Measurements from ENCODE around the gene C10orf62.
"Not testable (repeated sequence)": the region's sequence is repeated elsewhere in the genome, so short reads cannot be mapped to it uniquely, and the experiment has no call there.

C10orf62 gene

DNA sequence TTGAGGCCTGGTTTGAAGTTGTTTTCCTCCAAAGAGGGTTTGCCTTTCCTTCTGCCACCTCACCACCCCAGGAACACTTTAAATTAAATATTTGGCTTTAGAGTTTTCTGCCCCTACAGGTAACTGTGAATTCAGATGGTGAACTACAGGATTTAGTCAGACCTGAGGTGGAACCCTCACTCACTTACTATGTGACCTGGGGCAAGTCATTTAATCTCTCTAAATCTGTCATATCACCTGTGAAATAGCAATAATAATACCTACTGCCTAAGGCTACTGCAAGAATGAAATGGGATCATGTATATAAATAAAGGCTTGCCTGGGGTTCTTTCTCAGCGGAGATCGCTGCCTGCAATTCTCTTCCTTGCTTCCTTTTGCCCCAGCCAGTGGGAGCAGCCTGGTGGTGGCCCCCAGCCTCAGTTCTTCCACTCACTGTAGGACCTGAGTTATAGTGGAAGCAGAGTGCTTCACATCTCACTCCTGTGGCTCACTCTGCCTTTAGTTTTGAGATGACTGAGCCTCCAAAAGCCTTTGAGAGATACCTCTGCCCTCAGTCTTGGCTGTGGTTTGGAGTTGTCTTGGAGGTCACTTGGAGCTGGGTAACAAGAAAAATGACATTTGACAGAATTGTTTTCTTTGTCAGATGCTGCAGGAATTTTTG, 23.1 kb upstream of the C10orf62 start:
- no peak for DNase-seq

DNA sequence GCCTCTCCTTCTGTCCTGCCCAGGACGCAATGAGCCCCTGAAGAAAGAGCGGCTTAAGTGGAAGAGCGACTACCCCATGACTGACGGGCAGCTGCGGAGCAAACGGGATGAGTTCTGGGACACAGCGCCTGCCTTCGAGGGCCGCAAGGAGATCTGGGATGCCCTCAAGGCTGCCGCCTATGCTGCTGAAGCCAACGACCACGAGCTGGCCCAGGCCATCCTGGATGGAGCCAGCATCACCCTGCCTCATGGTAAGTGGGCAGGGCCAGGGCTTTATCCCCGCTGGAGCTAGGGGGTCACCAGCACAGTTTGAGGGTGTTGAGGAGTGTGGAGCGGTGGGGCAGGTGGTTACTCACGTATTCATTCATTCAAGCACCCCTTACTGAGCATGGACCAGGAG, 21.6 kb upstream of the C10orf62 start:
- no peak for DNase-seq

DNA sequence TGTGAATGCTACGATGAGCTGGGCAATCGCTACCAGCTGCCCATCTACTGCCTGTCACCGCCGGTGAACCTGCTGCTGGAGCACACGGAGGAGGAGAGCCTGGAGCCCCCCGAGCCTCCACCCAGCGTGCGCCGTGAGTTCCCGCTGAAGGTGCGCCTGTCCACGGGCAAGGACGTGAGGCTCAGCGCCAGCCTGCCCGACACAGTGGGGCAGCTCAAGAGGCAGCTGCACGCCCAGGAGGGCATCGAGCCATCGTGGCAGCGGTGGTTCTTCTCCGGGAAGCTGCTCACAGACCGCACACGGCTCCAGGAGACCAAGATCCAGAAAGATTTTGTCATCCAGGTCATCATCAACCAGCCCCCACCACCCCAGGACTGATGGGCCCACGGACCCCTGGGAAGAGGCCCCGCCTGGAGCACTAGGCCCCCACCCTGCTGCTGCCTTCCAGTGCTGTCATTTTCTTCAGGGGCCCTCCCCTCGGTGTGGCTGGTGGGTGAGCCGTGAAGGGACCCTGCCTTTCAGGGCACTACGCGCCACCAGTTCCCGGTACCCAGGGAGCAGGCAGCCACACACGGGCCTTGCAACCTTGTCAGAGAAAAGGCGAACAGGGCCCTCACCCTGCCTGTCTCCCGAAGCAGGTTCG, 19.3 kb upstream of the C10orf62 start:
- DNase-seq, result no peak

DNA sequence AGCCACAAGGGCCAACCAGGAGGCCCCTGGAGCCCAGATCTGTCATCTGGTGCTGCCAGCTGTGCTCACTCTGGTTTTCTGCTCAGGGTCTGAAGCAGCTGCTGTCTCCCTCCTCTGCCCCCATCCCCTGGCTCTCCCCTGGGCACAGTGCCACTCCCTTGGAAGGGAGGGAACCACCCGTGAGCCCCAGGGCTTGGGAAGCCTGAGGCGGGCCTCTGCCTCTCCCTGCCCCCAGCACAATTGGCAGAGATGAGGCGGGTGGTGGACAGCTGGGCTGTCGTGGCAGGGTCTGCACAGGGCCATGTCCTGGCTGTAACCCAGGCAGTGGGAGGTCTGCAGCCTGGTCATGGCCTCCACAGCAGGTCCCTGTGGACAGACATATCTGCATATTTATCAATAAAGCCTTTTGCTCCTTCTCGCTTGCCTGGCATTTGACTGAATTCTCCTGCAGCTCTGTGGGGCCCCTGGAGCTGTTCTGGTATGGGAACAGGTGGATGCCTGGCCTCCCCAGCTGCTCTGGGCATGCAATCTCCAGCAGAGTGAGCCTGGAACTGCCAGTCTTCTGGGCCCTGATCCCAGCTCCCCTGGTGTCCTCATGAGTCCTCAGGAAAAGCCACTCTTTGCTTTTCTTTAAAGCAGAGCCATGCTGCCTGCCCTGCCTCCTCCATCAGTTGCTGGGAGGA, 18.6 kb upstream of the C10orf62 start:
- no peak for DNase-seq

- no peak for DNase-seq
Observed at GRCh38 chr10:97571622-97572021, 17.9 kb upstream of the C10orf62 start.

DNA sequence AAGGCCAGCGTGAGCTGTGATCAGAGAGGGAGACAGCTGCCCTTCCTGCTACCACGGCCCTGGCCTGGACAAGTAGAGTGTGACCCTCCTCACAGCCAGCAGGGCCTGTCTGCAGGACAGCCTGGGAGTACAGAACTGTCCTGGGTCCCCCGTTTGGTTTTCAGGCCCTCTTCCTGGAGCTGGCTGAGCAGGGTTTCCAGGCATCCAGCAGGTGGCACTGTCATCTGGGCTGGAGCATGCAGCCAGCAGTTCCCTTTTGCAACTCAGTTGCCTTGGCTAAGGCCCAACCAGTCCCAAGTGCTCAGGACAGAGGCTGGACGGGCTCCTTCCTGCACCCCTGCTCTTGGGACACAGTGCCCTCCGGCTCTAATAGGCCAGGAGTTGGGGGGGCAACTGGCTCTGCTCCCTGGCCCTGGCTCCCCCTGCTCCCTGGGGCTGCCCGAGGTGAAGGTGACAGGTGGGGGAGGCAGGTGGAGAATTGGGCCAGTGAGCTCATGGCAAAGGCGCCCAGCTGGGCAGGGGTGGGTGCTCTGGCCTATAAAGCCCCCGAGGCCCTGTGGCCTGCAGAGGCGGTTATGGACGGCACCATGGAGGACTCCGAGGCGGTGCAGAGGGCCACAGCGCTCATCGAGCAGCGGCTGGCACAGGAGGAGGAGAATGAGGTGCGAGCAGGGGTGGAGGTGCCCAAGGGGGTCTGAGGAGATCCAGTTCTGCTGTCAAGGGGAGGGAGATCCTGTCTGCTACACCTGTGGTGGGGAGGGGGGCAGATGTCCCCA, 17.1 kb upstream of the C10orf62 start, which contains the start of gene ANKRD2:
Gene ANKRD2 (plus strand): TSS at position 566 of the 776 bp plus-strand sequence. CDS start 10 bp downstream, at position 576.
- no peak for DNase-seq

DNA sequence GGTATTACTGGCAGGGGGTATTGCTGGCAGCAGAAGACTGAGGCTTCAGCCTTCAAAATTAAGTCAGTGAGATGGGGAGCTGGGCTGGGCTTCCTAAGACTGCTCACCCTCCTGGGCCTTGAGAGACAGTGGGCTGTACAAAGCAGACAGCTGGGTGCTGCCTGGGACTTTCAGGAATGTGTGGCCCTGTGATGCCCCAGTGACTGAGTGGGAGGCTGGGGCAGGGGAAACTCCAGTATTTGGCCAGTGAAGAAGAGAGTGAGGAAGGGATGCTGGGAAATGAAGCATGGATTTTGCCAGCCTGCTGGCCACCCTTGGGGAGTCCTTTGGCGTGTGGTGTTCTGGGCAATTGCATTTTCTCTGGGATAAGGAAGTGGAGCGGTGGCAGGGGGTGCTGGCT, 16.5 kb upstream of the C10orf62 start:
- no peak for DNase-seq

GRCh38 chr10:97573672-97574071, 15.8 kb upstream of the C10orf62 start:
- DNase-seq, result no peak

DNA sequence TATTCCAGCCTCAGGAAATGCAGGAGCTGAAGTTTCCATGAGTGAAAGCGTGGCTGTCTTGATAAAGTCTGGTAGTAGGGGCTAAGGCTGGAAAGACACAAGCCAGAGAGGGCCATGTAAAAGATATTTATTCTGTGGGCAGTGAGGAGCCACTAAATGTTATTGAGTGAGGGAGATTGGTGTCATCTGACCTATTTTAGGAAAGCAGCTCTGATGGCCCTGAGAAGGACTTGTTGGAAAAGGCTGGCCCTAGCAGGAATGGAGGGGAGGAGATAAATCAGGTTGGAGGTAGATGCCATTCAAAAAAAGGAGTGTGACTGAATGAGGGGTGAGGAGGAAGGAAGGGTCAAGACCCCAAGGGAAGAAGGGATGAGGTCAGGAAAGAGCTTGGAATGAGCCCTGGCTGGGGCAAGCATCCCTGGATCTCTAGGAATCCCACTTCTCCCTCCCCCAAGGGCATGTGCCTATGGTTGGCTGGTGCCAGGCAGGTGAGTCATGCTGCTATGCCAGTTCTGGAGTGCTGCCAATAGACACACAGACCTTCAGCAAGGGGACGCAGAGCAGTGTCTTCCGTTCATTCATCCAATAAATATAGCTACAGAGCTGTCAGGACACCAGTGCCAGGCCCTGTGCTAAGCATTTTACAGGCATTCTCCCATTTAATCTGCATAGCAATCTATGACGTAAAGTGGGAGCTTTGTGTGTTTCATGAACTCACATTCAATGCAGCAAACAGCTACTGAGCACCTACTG, 15.0 kb upstream of the C10orf62 start:
- no peak for DNase-seq

- no peak for DNase-seq
Observed at GRCh38 chr10:97575127-97575668, 14.3 kb upstream of the C10orf62 start.

DNA sequence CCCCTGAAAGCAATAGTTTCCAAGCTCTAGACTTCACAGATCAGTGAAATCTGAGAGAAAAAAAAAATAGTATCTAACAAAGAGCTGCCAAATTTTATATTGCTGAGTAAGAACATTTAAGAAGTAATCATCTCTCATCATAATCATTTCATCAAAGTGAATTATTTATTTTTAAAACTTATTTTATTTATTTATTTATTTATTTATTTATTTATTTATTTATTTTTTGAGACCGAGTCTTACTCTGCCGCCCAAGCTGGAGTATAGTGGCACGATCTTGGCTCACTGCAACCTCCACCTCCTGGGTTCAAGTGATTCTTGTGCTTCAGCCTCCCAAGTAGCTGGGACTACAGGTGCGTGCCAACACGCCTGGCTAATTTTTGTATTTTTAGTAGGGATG, 13.0 kb upstream of the C10orf62 start:
- DNase-seq, result not testable (repeated sequence)

GRCh38 chr10:97577701-97578100, 11.8 kb upstream of the C10orf62 start:
- DNase-seq, result no peak

GRCh38 chr10:97578171-97578844, 11.2 kb upstream of the C10orf62 start:
- no peak for DNase-seq

DNA sequence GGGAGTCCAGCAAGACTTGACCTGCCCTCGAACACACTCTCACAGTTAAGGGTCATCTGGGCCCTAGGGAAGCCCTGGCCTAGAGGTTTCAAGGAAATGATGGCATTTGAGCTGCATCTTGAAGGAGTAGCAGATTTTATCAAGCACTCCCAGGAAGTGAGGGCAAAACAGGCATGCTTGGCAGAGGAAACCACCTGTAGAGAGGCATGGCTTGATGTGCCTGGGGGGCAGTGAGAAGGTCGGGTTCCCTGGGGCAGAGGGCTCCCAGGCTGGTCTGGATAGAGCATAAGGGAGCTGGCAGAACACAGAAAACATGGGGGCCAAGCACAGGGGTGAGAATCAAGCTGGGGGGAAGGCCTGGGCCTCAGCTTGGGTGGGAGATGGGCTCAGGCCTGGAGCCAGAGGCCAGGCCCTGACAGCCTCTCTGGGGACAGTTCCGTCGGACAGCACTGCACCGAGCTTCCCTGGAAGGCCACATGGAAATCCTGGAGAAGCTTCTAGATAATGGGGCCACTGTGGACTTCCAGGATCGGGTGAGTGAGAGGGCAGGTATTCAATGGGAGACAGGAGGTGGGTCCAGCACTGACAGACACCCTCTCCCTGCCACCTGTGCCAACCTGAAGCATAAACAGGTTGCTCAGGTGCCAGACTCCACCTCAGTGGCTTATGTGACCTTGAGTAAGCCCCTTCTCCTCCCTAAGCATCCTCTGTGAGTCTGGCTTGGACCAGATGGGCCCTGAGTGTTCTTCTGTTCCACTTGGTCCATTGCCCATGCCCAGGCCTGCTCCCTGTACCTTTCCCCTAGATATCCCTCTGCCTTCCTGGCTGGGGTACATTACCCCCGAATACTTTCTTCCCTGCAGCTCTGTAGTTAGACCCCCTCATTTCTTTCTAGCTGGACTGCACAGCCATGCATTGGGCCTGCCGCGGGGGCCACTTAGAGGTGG, 8.8 kb upstream of the C10orf62 start:
- DNase-seq, result no peak

DNA sequence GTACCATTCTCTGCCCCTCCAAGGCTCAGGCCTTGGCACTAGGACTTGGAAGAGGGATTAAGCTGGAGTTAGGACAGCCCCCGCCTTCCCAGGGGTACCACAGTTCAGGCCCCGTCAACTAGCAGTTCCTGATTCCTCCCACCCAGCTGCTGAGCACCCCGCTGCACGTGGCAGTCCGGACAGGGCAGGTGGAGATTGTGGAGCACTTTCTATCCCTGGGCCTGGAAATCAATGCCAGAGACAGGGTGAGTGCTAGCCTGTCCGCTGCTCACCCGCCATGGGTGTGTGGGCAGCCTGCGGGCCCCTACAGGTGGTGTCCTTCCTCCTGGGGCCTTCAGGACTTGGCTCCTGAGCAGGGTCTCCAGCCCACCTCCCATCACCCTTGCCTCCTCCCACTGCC, 7.4 kb upstream of the C10orf62 start:
- DNase-seq, result no peak

- DNase-seq, result no peak
Observed at GRCh38 chr10:97583476-97583875, 6.0 kb upstream of the C10orf62 start.

- no peak for DNase-seq
Observed at GRCh38 chr10:97584060-97584797, 5.3 kb upstream of the C10orf62 start, which contains the start of gene HOGA1. Gene HOGA1 (plus strand): TSS chr10:97584389. CDS start chr10:97584704, 315 bp downstream.

- no peak for DNase-seq
Observed at GRCh38 chr10:97584798-97585438, 4.6 kb upstream of the C10orf62 start.

DNA sequence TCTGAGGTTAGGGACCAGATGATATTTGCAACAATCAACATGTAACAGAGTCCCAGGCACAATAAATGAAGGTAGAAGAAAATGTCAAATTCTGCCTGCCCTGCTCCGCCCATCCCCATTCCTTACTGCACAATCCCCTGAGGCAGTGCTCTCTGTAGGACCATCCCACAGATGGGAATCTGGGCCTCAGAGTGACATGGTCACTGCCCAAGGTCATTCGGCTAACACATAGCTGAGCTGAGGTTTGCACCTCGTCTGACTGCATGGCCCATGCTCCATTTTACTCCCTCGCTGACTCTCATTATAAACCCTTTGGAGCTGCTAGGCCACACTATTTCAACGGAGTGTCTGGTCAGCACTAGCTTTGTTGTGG, 4.1 kb upstream of the C10orf62 start:
- DNase-seq, result no peak
